Keratinocyte (primary cell): ENCODE results near the gene ZNF32. TPM values are rescaled to one million over a fixed set of nuclear protein-coding genes. Genes with fewer than 3 reads are reported as not detected.

Experiments used
- DNase-seq: peaks from one replicate; pipeline ENCODE4 v3.0.0-alpha.2; 2011; ENCODE audit warnings: low read depth, missing footprints, low spot score
- FAIRE-seq: peaks from 2 replicates; lab custom pipeline; 2011; peaks lifted over from hg19 to GRCh38; lab: Jason Lieb, UNC
- H2AFZ ChIP-seq: 2 replicates; pipeline ENCODE4 v1.6.0; 2012; ENCODE audit warnings: low read length, control low read depth, inconsistent platforms; ENCODE audit not compliant: control insufficient read depth
- H3K27ac ChIP-seq: 2 replicates; pipeline ENCODE4 v1.5.1; 2011; ENCODE audit warnings: low read length; ENCODE audit not compliant: control insufficient read depth, insufficient read depth
- H3K27me3 ChIP-seq: 3 replicates; pipeline ENCODE4 v1.6.0; 2011; ENCODE audit warnings: low read length; ENCODE audit not compliant: control insufficient read depth, insufficient read depth; ENCODE audit errors: extremely low read depth
- H3K36me3 ChIP-seq, 2 experiments: 2 replicates in 1 of 2; 3 replicates in 1 of 2; pipeline ENCODE4 v1.5.1; 2011; ENCODE audit warnings: low read length in 2 of 2, mild to moderate bottlenecking in 1 of 2; ENCODE audit not compliant: control insufficient read depth in 2 of 2, insufficient read depth in 2 of 2; ENCODE audit errors: extremely low read depth in 1 of 2
- H3K4me1 ChIP-seq: 3 replicates; pipeline ENCODE4 v1.5.1; 2011; ENCODE audit warnings: low read length; ENCODE audit not compliant: control insufficient read depth, insufficient read depth; ENCODE audit errors: extremely low read depth
- H3K4me2 ChIP-seq: 3 replicates; pipeline ENCODE4 v1.6.0; 2011; ENCODE audit warnings: low read depth, low read length; ENCODE audit not compliant: control insufficient read depth, insufficient read depth; ENCODE audit errors: extremely low read depth
- H3K4me3 ChIP-seq, 3 experiments: fragments of 200-600 bp in 1 of 3; sonication (generic) in 1 of 3; 2 replicates in 2 of 3; 3 replicates in 1 of 3; pipeline ENCODE4 v1.5.1; 2011 to 2016; ENCODE audit warnings: low read length in 3 of 3, mild to moderate bottlenecking in 3 of 3, control low read depth in 2 of 3, inconsistent platforms in 1 of 3, low read depth in 1 of 3, mixed read lengths in 1 of 3, mixed run types in 1 of 3, moderate library complexity in 1 of 3; ENCODE audit not compliant: control insufficient read depth in 2 of 3, insufficient read depth in 2 of 3; ENCODE audit errors: extremely low read depth in 1 of 3
- H3K79me2 ChIP-seq: 2 replicates; pipeline ENCODE4 v1.6.0; 2012; ENCODE audit warnings: low read length; ENCODE audit not compliant: control insufficient read depth, insufficient read depth
- H3K9ac ChIP-seq: 3 replicates; pipeline ENCODE4 v1.6.0; 2011; ENCODE audit warnings: low read length; ENCODE audit not compliant: control insufficient read depth, insufficient read depth; ENCODE audit errors: extremely low read depth
- H3K9me1 ChIP-seq: 3 replicates; pipeline ENCODE4 v1.6.0; 2011; ENCODE audit warnings: low read length; ENCODE audit not compliant: control insufficient read depth, insufficient read depth; ENCODE audit errors: extremely low read depth
- H3K9me3 ChIP-seq: 2 replicates; pipeline ENCODE4 v1.5.1; 2012; ENCODE audit warnings: low read depth, low read length; ENCODE audit not compliant: control insufficient read depth
- H4K20me1 ChIP-seq: 3 replicates; pipeline ENCODE4 v1.6.0; 2011; ENCODE audit warnings: low read length; ENCODE audit not compliant: control insufficient read depth, insufficient read depth; ENCODE audit errors: extremely low read depth
- CTCF ChIP-seq, 3 experiments: IDR thresholded peaks in 1 of 3; conservative IDR thresholded peaks in 1 of 3; optimal IDR thresholded peaks in 1 of 3; 2 replicates in 2 of 3; 3 replicates in 1 of 3; pipeline versions ENCODE3 to v1.5.1; 2011; ENCODE audit warnings: low read length in 3 of 3, mild to moderate bottlenecking in 3 of 3, moderate library complexity in 2 of 3, control low read depth in 1 of 3, inconsistent platforms in 1 of 3; ENCODE audit not compliant: insufficient read depth in 2 of 3; ENCODE audit errors: extremely low read depth in 1 of 3
- EZH2 ChIP-seq: IDR thresholded peaks from one replicate; pipeline ENCODE4 v1.6.1; 2012; ENCODE audit warnings: inconsistent platforms, mild to moderate bottlenecking, low read length, moderate library complexity
- dilution Hi-C: fragments of 300-500 bp; cut with MboI; formaldehyde crosslinking; loops from one replicate; pipeline ENCODE4 v1.7.0; 2020; ENCODE audit warnings: low sequenced_read_pairs; ENCODE audit not compliant: extremely low pct_ligation_motif_present
- polyA plus RNA-seq, 5 experiments: library from polyadenylated mRNA; depleted of rRNA in 3 of 5; stranded (reverse) in 3 of 5; stranded (forward) in 1 of 5; unstranded in 1 of 5; fragments of >200 nt; gene quantifications; 1 replicate in 1 of 5; 2 replicates in 3 of 5; 3 replicates in 1 of 5; pipeline versions ENCODE4 v1.2.1 to v1.2.3, GENCODE V29; 2011 to 2012; ENCODE audit warnings: missing spikeins in 2 of 5, low read depth in 1 of 5, low replicate concordance in 1 of 5

Gene ZNF32
- polyA plus RNA-seq, 1 donor (not counting 4 experiments of a cell fraction or from before 2014, with no cell fraction given) = 25.6 TPM

DNA sequence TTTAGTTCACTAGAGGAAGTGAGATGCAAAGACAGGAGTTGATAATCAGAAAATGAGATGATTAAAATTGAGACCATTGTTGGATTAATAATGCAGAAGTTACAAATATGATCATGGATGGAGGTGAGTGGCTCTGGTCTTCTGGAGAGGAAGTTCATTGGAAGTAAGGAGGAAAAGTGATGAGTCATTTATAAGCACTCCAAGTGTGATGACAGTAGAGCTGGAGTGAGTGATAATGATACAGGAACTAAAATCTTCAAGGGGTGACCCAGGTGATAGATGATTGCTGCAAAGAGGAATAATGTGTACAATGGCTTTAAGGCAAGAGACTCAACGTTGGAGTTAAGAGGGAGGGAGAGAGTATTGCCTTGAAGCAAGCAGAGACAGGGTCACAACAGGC is 20.7 kb downstream of the ZNF32 start:
- Histone ChIP-seq H3K4me1 (no peaks in the 10 kb centered on the region), H3K9ac (no peak overlapping the region), H2AFZ (no peak overlapping the region), H3K36me3 (no peaks in the 10 kb centered on the region), H3K9me3 (no peaks in the 10 kb centered on the region), H3K9me1 (no peaks in the 10 kb centered on the region), H3K27ac (no peak overlapping the region), H3K27me3 (no peaks in the 10 kb centered on the region), H3K4me3 (no peak overlapping the region), H4K20me1 (no peaks in the 10 kb centered on the region), H3K4me2 (no peak overlapping the region), H3K79me2 (no peaks in the 10 kb centered on the region)
- dilution Hi-C loops = no loop called here
- no peak for DNase-seq
- no peak for FAIRE-seq
- TF ChIP-seq CTCF (optimal IDR thresholded peaks at IDR 0.05 in 1 of 3, IDR thresholded peaks at IDR 0.05 in 1 of 3, conservative IDR thresholded peaks at IDR 0.05 in 1 of 3; ENCODE audit: extremely low read depth in 1 of 3, insufficient read depth in 2 of 3, low read length in 3 of 3) = no peak
- TF ChIP-seq EZH2 = no peak

GRCh38 chr10:43623351-43623750 is 25.3 kb downstream of the ZNF32 start:
- no peak for DNase-seq
- H4K20me1 ChIP-seq = no peaks in the 10 kb centered on the region
- FAIRE-seq = no peak
- no peak overlapping the region for H3K4me2 ChIP-seq
- H3K27ac ChIP-seq = no peak overlapping the region
- H3K9ac ChIP-seq = no peak overlapping the region
- H3K9me3 ChIP-seq = no peaks in the 10 kb centered on the region
- no peak for TF ChIP-seq CTCF (optimal IDR thresholded peaks at IDR 0.05 in 1 of 3, IDR thresholded peaks at IDR 0.05 in 1 of 3, conservative IDR thresholded peaks at IDR 0.05 in 1 of 3; ENCODE audit: extremely low read depth in 1 of 3, insufficient read depth in 2 of 3, low read length in 3 of 3)
- no peak for TF ChIP-seq EZH2
- H3K4me1 ChIP-seq = no peaks in the 10 kb centered on the region
- H2AFZ ChIP-seq = no peak overlapping the region
- no peaks in the 10 kb centered on the region for H3K27me3 ChIP-seq
- no peaks in the 10 kb centered on the region for H3K9me1 ChIP-seq
- dilution Hi-C loops = no loop called here
- H3K4me3 ChIP-seq = no peak overlapping the region
- H3K79me2 ChIP-seq = no peaks in the 10 kb centered on the region
- no peaks in the 10 kb centered on the region for H3K36me3 ChIP-seq
